Upper lobe of left lung (tissue), 4 donors: Measurements from ENCODE around the gene IL7R.

Experiments
- CTCF ChIP-seq, 6 experiments: fragments of 450-650 bp in 4 of 6; fragments of 200-600 bp in 2 of 6; sonication (generic) in 2 of 6; IDR thresholded peaks; one replicate each; pipeline ENCODE4 v1.5.1; 2016 to 2019; ENCODE audit warnings: antibody characterized with exemption in 6 of 6
- POLR2A ChIP-seq, 4 donors: fragments of 450-650 bp; IDR thresholded peaks; one replicate each; pipeline ENCODE4 v1.5.1; 2016 to 2017; ENCODE audit warnings: antibody characterized with exemption in 4 of 4, mild to moderate bottlenecking in 2 of 4
- POLR2AphosphoS5 ChIP-seq, 2 donors: sonication (generic); formaldehyde crosslinking; IDR thresholded peaks; one replicate each; pipeline ENCODE4 v1.5.1; 2017; ENCODE audit warnings: antibody characterized with exemption in 2 of 2

DNA sequence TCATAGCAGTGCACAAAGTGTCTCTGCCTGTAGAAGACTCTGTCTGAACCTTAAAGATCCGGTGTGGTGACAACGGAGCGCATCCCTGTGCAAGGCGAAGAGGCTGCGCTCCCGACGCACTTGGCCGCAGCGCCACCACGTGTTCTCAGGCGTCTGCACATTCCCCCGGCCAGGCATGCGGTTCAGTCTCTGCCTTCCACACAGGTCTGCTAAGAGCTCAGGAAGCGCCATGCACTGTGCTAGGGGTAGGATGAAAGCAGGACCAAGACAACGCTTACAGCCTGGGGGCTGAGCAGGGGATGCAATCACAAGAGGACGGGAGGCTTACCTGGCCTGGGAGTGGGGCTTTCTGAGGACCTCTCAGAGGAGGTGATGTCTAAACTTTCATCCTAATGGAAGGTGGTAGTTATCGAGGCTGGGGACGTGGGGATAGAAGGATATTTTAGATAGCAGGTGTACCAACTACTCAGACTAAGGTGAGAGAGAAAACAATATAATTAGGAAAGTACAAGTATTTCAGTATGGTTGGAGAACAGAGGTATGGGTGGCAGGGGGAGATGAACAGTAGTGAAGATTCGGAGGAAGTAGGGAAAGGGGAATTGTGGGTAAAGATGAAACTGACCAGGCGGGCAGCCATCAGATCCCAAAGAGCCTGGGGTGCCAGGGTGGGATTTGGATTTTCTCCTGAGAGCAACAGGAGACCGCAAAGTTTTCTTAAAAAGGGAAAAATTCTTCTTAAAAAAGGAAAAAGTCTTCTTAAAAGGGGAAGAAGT, 68.4 kb downstream of the IL7R start:
- TF ChIP-seq CTCF (IDR thresholded peaks at IDR 0.05) (peak; percentile 48 to 69 (median 60)), POLR2AphosphoS5 (IDR thresholded peaks at IDR 0.05) (no peak), POLR2A (IDR thresholded peaks at IDR 0.05) (no peak)
